GM20000 (cell line): ENCODE results near the gene C11orf86.

Experiments
- DNase-seq: peaks from one replicate; pipeline ENCODE4 v3.0.0; 2012; ENCODE audit warnings: low spot score
- TF ChIP-seq, protein P1 (sequence below): IDR thresholded peaks from 2 replicates; pipeline ENCODE4 v1.5.1; 2012; ENCODE audit warnings: mild to moderate bottlenecking, control low read depth; ENCODE audit errors: extremely low read depth, missing control alignments

Gene C11orf86

DNA sequence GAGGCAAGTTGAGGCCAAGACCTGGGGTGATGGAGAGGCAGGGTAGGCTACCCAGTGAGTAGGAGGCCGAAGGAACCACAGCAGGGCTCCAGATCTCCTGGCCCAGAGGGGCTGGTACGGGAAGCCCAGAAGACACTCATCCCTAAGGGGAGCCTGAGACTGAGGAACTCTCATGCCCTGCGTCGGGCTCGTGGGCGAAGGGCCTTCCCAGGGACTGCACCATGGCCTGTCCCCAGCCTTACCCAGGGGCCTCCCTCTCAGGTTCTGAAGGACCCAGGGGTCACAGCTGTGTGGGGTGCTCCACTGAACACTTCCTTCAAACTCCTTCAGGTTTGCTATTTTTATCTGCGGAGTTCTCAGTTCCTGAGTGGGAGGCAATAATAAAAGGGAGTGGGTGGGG, 32.0 kb downstream of the C11orf86 start:
- TF ChIP-seq, protein P1, sequence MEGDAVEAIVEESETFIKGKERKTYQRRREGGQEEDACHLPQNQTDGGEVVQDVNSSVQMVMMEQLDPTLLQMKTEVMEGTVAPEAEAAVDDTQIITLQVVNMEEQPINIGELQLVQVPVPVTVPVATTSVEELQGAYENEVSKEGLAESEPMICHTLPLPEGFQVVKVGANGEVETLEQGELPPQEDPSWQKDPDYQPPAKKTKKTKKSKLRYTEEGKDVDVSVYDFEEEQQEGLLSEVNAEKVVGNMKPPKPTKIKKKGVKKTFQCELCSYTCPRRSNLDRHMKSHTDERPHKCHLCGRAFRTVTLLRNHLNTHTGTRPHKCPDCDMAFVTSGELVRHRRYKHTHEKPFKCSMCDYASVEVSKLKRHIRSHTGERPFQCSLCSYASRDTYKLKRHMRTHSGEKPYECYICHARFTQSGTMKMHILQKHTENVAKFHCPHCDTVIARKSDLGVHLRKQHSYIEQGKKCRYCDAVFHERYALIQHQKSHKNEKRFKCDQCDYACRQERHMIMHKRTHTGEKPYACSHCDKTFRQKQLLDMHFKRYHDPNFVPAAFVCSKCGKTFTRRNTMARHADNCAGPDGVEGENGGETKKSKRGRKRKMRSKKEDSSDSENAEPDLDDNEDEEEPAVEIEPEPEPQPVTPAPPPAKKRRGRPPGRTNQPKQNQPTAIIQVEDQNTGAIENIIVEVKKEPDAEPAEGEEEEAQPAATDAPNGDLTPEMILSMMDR: no peak
- no peak for DNase-seq

DNA sequence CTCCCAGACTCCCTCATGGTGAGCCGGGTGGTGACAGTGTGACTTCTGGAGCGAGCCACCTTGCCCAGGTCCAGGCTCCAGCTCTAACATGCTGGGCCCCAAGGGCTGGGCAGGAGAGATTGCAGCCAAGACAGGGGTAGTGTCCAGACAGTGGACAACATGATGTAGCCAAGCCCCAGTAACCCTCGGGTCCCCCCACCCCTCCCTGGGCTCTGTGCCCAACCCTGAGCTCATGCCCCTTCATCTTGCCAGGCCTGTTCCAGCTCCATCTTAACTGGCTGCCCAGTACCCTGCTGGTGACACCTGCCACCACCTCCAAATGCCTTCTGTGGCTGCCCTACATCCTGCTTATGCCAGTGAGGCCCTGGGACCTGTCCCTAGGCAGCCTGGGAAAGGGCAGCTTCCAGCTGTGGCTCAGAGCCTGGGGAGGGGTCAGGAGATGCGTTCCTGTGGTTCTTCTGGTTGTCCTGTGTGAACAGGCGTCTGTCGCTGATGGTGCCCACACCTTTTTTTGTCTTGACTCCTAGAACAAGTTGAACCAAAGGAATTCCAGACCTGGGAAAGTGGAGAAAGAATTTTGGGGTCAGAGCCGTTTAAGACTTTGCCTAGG, 35.3 kb downstream of the C11orf86 start:
- TF ChIP-seq, protein P1: no peak
- DNase-seq: no peak

DNA sequence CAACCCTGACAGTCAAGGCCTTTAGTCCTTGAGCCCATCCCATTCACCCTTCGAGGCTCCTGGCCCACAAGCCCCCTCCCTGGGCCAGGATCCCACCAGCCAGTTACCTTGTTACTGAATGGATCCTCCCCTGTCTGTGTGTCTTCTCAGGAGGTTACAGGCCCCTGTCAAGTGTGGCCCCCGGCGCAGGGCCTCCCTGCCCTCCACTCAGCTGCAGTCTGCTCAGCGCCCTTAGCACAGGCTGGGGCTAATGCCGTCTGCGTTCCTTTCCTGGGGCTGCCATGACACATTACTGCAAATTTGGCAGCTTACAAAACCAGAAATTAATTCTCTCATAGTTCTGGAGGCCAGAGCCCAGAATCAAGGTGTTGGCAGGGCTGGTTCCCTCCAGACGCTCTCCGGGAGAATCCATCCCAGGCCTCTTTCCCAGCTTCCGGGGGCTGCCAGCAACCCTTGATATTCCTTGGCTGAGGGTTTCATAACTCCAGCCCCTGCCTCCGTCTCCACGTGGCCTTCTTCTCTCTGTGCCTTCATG, 38.5 kb downstream of the C11orf86 start:
- TF ChIP-seq, protein P1: no peak
- no peak for DNase-seq

DNA sequence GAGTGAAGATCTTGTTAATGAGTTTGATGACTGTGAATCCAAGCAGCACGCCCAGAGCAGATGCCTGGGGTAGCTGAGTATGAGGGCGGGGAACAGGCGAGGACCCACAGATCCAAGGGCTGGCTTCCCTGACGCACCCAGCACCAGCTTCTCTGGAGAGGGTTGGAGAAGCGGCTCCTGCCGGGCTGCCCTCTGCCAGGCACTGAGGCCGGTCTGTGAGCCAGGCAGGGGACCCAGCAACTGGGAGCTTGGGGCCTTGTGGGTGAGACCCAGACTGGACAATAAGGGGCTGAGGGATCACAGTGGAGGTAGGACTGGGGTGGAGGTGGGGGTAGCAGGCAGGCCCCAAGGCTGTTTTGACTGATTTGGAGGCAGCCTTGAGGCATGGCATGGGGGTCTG, 39.2 kb downstream of the C11orf86 start:
- TF ChIP-seq, protein P1: no peak
- DNase-seq: no peak

DNA sequence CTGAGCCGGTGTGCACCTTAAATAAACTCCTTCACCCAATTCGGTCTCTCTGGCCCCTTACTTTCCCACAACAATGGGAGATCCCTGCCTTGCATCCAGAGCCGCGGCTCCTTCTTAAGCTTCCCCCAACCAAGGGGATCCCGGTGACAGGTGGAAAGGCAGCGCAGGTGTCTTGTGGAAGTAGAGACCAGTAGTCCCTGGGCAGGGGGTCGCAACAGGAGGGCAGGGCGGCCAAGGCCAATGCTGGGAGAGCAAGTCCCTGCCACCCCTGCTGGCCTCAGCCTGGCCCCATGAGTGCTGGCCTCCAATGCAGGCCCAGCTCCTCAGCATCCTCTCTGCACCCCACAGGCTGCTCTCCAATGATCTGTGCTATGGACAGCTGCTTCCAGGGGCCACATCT, 39.9 kb downstream of the C11orf86 start:
- DNase-seq: no peak
- TF ChIP-seq, protein P1: no peak

DNA sequence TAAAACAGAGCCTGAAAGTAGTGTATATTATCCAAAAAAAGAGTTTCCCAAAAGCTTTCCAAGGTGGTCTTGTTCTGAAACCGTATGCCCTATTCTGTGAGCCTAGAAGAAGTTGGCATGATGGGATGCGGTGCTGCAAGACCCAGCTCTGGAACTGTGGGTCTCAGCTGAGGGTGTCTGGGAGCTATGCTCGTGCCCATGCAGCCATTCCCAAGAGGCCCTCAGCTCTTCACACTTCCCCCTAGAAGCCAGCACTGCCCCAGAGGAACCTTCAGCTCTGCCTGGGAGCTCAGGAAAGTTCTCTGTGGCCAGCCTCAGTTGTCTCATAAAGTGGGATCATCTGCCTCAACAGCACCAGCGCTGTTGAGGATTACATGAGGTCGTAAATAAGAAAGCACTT, 41.4 kb downstream of the C11orf86 start:
- no peak for DNase-seq
- TF ChIP-seq, protein P1: no peak

DNA sequence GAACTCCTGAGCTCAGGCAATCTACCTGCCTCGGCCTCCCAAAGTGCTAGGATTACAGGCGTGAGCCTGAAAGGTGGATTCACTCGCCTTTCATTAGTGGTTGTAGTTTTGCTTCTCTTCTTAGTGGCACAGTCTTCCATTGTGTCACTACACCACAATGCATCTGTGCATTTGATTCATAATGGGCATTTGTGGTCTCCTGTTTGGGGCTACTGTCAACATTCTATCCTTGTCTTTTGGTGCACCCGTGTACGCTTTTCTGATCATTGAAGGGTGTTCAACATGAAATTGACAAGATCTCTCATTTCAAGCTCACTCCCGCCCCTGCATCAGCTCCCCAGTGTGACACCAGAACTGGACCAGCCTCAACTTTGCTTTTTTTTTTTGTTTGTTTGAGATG, 45.8 kb downstream of the C11orf86 start:
- no peak for DNase-seq
- TF ChIP-seq, protein P1: no peak
